GM21529 (cell line): ENCODE measurements around the gene PNPO.
"Not testable (repeated sequence)": the region's sequence is repeated elsewhere in the genome, so short reads cannot be mapped to it uniquely, and the experiment has no call there.

Source experiments
- ATAC-seq: cut with Tn5 transposase; IDR thresholded peaks from one replicate; pipeline ENCODE4 v1.9.1; 2021; ENCODE audit not compliant: unreplicated experiment

PNPO gene

DNA sequence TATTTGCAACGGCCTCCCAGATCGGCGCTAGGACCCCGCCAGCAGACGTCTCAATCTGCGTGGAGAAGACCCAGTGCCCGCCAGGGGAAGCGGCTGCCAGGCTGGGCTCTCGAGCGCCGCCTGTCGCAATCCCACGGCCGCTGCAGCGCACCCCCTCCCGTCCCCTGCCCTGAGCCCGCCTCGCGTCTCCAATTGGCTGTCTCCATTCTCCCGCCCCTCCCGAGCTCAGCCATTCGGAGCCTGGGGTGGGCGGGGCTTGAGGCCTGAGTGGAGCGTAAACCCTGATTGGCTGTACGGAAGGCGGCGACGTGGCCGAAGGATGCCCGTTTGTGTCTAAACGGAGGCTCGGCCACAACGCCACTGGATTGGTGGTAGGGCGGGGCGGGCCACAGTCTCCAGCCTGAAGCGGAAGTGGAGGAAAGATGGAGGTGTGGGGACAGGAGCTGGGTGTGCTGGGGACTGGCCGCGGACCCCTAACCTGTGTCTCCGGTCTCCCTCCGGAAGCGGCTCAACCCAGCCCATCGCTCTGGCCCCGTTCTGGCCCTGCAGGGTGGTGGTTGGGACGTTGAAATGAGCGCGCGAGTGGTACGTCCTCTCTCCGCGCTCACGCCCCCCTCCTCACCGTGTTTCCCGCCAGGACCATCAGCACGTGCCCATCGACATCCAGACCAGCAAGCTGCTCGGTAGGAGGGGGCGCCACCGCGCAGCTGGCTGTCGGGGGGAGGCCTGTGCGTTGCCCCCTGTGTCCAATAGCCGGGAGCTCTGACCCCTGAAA lies 29.5 kb downstream of the PNPO start, which contains the start of gene CDK5RAP3:
TSS of gene CDK5RAP3 (plus strand) at position 389 of the 775 bp plus-strand sequence. CDS start at position 423, 34 bp downstream.
- peak; percentile 94 for ATAC-seq

DNA sequence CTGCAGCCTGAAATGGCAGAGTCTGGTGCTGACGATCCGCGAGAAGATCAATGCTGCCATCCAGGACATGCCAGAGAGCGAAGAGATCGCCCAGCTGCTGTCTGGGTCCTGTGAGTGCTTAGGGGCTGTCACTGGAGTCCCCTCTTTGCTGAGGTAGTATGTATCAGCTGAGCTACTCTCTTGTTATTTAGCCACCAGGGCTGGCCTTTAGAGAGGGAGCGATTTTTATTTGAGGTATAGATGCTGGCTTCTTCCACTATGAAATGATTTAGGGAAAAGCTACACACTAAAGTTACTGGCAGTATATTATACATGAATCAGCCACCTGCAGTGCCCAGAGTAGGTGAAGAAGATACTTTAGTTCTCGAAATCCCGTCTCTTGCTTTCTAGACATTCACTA lies 32.2 kb downstream of the PNPO start:
- no peak for ATAC-seq

DNA sequence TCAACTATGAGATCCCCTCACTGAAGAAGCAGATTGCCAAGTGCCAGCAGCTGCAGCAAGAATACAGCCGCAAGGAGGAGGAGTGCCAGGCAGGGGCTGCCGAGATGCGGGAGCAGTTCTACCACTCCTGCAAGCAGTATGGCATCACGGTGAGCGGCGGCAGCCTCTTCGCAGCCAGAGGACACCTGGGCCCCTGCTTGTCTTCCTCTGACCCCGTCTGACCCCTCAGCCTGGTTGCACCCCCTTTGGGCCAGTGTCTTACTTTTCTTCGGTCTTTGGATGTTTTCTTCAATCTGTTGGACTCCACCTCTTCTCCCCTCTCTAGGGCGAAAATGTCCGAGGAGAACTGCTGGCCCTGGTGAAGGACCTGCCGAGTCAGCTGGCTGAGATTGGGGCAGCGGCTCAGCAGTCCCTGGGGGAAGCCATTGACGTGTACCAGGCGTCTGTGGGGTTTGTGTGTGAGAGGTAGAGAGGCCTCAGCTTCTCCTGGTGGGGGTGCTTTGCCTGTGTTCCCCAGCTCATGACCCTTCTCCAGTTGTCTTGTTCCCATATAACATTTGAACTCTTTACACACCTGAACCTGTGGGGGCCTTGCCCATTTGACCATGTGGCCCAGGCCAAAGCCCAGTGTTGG lies 33.9 kb downstream of the PNPO start:
- no peak for ATAC-seq

DNA sequence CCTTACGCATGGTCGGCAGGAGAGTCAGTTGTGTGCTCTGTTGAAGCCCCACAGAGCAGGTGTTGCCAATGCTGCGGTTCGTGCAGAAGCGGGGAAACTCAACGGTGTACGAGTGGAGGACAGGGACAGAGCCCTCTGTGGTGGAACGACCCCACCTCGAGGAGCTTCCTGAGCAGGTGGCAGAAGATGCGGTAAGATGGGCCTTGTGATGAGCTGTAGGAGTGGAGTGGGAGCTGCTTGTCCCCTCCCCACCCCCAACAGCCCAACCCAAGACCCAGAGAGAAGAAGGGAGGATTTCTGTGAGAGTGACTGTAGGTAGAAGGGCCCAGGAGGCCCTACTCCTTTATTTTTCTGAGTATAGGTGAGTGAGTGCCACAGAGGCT lies 34.4 kb downstream of the PNPO start:
- no peak for ATAC-seq

DNA sequence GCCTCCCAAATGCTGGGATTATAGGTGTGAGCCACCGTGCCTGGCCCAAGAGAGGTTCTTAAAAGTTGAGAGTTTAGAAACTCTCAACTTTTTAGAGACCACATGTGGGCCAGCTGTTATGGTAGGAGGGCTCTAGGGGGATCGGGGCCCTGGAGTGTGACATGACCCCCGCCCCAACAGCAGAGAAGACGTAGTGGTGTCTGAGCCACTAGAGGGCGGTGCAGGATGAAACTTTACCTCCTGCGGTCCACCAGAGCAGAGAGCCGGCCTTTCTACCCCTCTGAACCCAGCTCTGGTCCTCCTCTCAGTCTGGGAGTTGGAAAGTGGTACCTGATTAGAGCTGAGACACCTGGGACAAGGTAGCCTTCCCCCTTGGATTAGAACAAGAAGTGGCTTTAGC lies 37.0 kb downstream of the PNPO start:
- ATAC-seq: no peak

DNA sequence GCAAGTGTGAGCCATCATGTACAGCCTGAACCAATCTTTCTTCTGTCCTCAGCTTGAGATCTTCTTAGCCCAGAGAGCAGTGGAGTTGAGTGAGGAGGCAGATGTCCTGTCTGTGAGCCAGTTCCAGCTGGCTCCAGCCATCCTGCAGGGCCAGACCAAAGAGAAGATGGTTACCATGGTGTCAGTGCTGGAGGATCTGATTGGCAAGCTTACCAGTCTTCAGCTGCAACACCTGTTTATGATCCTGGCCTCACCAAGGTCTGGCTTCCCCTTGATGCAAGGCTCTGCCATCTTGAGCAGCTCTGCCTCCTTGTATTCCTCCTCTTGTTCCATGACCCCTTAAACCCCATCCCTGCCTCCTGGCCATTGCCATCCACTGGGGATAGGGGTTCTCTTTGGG lies 39.2 kb downstream of the PNPO start:
- ATAC-seq: no peak

DNA sequence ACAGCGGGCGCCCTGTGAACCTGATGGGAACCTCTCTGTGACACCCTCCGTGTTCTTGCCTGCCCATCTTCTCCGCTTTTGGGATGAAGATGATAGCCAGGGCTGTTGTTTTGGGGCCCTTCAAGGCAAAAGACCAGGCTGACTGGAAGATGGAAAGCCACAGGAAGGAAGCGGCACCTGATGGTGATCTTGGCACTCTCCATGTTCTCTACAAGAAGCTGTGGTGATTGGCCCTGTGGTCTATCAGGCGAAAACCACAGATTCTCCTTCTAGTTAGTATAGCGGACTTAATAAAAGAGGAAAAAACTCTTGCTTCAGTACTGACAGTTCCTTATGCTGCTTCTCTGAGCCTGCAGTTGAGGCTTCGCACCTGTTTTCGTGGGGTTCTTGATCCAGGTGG lies 40.1 kb downstream of the PNPO start:
- ATAC-seq: no peak

DNA sequence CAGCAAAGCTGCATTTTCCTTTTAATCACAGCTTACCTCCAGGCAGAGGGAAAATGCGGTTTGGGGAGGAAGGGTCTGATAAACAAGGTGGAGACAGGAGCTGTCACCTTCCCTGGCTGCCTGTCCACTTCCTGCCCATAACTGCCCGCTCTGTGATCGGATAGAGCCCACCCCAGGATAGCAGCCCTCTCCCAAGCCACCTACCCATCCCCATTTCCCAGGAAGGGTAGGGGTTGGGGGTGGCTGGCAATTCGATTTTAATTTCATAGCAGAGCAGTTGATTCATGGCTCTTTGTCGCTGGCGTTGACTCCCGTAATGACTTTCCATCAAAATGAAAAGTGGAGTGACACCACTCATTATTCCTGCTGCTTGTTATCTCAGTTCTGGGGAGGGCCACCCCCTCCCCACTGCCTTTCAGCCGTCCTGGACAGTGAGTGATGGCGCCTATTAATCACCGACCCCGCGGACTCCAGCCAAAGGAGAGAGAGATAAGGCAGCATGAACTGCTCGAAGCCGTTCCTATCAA lies 40.8 kb downstream of the PNPO start:
- ATAC-seq: no peak

DNA sequence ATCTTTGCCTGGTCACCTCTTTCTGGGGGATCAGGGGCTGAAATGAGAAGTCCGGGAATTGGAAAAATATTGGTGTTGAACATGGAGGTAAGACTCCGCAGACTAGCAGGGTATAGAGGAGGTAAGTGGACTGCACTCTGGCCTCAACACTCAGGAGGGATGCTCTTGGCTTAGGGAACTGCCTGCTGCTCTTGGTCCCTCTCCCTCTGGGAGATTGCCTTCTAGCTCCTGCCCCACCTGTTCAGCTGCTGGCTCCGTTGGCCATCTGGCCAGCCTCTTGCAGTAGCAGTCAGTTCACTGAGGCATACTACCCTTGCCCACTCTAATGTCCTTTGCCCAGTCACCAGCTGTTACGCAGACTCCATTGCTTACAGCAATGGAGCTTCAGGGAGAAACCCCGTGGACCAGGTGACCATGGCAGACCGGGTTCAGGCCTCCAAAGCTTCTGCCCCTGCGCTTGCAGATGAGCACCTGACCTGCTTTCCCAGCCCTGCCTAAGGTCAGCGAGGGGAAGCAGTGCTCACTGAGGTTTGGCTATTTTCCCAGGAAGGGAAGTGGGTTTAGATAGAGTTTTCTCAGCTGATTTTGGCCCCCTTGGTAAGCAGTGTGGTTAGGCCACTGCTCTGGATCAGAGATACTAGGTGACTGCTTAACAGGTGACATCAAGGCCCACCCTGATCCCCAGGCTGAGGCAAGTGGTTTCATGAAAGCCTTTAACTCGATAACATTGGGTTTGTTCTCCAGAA lies 41.4 kb downstream of the PNPO start:
- ATAC-seq: no peak

DNA sequence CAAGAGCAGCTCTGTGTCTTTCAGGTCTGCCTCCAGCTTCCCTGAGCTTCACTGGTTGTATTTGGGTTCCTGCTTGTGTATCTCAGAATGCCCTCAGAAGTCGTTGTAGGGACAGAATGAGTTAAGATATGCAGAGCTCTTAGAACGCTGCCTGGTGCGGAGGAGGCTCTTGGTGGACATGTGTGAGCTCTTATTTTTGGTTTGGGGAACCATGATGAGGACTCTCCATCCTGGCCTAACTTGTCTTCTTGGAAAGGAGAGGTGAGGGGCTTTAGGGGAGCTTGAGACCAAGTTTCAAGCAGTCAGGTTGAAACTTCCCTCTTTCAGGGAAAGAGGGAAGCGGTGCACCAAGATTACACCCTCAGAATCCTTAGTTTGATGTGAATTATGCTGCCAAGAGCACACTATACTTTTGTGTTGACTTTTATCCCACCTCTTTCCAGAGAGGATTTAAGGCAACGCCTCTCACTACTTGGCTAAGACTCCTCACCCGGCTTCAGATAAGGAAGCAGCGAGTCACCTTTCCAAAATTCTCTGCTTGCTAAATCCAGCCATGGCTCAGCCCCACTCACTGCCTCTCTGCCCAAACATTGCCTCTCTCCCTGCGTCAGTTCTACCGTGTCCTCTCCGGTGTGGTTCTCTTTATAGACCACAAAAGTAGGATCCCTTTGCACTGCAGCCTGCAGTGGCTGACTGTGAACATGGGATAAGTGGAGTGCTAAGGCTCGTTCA lies 42.3 kb downstream of the PNPO start:
- no peak for ATAC-seq

DNA sequence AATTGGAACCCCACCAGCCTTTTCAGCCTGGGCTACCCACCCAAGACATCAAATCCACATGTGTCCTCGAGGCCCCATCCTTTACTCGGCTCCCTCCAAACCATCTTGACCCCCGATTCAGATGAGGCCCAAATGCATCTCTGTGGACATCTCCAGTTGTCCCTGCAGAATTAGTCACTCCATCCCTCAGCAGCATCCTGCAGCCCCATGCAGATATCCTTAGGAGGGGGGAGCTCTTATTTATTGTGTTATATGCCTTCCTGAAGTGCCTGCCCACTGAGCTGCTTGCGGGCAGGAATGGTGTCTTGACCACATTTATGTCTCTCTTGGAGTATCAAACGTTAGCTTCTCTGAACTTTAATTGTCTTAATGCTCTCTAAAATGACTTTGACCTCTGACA lies 45.1 kb downstream of the PNPO start:
- ATAC-seq: no peak

DNA sequence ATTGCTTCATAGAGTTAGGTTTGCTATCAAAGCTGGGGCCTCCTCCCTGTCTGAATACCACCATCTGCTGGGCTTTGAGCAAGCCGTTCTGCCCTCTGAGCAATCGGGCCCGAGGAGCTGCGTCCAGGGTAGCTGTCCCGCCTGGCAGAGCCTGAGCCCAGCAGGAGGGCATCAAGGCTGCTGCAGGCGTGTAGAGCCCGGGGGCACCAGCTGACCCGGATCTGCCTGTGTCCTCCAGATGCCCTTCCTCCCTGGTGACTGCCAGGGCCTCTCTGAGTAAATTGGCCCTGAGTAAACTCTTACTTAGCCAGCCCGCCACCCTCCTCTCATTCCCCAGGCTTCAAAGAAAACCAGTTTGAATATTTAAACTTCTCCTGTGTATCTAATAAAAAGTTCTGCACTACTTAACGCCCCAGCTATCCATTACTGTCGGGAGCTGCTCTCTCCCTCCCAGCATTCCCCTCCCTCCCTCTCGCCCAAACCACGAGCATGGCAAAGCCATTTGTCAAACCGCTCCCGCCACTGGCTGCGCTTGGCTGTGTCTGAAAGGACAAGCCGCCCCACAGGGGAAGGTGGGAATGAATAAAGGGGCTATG lies 46.0 kb downstream of the PNPO start:
- no peak for ATAC-seq

DNA sequence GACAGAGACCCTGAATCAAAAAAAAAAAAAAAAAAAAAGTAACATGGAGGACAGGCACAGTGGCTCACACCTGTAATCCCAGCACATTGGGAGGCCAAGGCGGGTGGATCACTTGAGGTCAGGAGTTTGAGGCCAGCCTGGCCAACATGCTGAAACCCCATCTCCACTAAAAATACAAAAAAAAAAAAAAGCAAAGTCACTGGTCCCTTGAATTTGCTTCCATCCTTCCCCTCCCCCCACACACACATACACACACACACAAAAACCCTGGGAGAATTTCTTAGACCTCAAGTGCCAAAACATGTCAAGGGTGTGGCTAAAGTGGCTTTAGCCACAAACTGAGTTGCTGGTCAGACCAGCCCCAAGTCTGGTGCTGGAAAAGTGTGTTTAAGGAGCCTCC lies 47.1 kb downstream of the PNPO start:
- not testable (repeated sequence) for ATAC-seq

DNA sequence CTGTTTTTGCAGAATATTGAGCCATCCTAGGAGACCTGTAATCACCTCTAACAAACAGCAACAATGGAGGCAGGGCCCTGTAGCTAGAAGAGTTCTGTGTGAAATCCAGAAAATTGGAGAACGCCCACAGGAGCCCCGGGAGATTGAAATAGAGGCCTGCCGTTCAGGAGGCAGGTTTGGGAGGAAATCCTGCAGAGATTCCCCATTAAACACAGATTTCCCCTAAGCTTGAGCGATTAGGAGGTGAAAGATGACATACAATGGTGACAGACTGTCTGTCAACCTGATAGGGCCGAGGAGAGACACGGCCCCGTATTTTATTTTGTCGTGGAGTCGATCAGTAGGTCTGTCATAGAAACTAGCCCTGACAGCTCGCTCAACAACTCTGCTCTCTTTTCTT lies 47.8 kb downstream of the PNPO start:
- ATAC-seq: no peak

DNA sequence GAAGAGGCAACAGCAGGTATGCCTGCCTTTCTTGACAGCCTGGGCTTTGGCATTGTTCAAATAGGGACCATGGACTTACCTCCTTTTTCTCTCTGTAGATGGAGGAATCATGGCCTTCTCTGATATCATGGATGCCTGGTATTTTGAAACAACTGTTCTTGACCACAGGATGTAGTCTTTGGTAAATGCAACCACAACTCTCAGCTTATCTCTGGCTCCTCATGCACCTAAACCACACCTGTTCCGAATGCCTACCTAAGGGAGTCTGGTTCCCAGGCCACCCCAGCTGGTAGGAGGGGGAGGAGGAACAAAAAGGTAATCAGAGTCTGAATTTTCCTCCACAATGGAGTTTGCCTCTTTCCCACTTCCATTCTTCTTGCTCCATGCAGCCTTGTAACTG lies 48.3 kb downstream of the PNPO start:
- no peak for ATAC-seq

DNA sequence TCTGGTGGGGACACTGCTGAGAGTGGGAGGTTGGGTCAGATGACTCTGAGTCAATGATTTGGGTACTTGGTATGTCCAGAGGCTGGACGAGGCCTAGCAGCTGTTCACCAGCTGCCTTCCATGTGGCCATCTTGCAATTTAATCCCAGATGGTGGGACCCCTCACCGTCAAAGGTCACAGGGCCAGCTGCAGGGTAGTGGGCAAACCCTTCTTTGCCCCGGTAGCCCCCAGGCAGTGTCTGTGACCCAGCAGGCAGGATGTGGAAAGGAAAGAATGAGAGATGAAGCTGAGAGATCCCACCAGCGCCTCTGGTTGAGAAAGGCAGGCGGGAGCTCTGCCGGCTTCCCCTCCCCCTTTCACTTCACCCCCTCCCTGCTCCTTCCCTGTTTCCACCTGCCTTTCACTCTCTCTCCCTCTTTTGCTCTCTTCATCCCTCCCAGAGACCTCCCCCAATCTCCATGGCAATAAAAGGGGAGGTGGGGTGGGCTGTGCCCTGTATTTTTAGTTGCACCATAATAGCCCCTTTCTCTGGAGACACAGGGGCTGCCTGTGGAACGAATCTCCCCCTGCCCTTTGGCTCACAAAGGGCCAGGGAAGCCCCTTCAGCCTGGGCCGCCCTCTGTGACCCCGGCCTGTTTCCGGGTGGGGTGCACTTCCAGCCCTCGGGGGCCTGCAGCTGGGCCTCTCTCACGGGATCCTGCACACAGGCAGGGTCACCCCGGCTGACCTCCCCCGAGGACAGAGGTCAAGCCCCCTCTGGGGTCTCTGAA lies 49.8 kb downstream of the PNPO start:
- ATAC-seq: no peak

DNA sequence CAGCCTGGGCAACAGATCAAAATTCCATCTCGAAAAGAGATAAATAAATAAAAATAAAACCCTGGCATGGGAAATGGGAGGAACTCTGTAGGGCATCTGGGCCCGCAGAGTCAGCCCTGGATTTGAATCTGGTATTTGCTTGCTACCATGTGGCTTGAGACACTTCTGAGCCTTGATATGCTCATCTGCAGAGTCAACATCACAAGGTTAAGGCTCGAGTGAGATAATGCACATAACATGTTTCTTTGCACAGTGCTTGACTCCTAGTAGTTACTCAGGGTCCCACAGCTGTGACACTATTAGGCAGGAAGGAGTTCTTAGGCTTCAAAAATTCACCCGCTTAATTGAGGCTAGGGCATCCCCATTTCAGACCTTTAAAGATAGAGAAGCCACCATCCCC lies 50.8 kb downstream of the PNPO start:
- no peak for ATAC-seq

DNA sequence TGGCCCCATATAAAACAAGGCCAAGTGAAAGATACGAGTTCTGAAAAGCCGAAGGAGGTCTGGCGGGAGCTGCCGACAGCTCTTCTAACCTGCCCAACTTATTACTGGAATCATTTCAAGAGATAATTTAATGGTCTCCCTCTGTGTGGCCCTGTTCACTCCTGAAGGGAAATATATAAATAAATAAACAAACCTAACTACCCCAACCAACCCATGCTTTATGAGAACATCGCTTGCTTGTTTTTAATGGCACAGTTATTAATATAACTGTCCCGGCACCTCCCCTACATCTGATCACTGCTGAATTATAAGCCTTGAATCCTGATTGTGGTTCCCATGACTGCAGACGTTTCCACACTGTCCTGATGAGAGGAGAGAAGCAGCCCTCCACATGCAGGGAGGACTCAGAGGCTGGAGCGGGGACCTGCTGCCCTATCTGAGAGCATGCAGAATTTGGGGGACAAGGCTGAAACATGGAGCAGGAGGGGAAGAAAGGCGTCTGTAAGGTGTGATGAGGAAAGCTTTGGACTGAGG lies 51.7 kb downstream of the PNPO start:
- no peak for ATAC-seq

DNA sequence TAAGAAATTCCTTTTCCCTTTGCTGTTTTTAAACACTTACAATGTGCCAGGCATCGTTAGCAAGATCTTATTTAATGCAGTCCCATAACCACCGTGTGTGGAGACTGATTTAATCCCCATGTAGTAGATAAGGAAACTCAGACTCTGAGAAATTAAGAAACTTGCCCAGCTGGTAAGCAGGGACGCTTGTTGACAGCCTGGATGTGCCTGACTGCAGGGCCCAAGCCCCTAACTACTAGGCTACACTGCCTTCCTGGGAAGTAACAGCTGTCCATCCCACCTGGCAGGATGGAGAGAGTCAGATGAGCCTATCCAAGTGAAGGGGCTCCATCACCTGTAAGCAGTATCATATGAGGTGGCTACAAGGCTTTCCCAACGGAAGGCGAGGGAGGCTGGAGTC lies 52.6 kb downstream of the PNPO start:
- ATAC-seq: no peak

DNA sequence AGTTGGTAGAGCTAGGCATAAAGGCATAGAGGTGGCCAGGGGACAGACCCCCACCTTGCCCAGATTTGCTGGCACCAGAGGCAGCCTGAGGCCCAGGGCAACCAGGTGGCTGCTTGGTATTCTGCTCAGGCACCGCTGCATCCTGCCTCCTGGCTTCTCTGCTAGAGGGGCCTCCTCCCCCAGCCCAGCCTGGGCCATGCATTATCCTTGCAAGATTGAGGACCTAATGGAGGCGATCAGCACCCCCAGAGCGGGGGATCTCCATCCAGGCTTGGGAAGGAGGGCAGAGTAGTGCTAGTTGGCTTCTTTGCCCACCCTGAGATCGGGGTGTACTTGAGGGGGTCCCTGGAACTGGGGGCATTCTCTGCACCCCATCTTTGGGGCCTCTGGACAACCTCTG lies 53.4 kb downstream of the PNPO start:
- ATAC-seq: no peak
